GM21367 (cell line): ENCODE results near the gene ENGASE.

Experiments used
- ATAC-seq: cut with Tn5 transposase; IDR thresholded peaks from one replicate; pipeline ENCODE4 v1.9.1; 2021; ENCODE audit not compliant: unreplicated experiment

Gene ENGASE

DNA sequence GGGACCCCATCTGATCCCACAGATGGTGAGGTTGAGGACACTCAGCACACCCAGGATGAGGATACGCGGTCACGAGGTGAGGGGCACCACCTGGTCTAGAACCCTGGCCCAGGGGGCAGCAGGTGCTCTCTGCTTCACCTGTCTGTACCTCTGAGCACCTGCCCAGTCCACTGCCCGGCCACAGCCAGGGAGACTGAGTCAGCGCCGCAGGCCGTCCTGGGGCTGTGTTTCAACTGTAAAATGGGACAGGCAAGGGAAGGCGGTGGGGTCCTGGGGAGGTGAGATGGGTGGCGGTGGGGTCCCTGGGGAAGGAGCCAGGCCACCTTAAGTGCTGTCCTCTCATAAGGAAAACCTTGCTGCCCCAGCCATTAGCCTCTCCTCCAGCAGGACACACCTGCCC, 60.4 kb downstream of the ENGASE start:
- no peak for ATAC-seq

DNA sequence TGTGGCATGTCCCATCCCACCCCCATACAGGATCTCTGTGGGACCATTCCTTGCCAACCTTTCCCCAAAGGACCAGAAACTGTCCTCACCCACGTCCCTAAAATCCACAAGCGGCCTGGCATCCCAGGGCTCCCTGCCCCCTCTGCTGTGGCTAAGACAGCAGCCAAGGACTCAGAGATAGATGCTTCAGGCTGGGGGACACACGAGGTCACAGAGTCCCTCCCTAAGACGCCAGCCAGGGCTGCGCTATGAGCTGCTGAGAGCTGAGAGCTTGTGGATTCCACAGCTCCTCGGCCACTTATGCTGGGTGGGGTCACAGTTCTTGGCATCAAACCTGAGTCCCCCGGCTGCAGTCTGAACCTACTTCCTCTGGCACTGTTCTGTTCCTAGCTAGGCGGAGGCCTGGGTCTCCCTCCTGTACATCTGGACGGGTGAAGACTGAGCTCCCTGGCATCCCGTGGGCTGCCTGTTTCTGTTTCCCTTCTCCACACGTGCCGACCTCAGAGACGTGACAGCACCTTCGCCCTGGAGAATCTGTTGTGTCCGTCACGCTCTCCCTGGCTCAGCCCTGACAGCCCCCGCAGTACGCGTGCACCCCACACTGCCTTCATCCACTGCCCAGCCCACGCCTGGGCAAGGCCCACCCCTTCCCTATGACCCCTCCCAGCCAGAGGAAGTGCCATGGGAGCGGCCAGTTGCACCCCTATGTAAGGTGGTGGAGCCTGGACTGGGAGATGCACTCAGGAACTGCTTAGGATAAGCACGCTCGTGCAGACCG, 61.2 kb downstream of the ENGASE start:
- ATAC-seq, result no peak
